HG02970 (cell line): ENCODE data around the gene YIPF7.

Source experiments
- ATAC-seq: cut with Tn5 transposase; IDR thresholded peaks from one replicate; pipeline ENCODE4 v1.9.1; 2021; ENCODE audit warnings: mild to moderate bottlenecking, moderate library complexity, moderate number of reproducible peaks; ENCODE audit not compliant: unreplicated experiment, low FRiP score

The YIPF7 gene

DNA sequence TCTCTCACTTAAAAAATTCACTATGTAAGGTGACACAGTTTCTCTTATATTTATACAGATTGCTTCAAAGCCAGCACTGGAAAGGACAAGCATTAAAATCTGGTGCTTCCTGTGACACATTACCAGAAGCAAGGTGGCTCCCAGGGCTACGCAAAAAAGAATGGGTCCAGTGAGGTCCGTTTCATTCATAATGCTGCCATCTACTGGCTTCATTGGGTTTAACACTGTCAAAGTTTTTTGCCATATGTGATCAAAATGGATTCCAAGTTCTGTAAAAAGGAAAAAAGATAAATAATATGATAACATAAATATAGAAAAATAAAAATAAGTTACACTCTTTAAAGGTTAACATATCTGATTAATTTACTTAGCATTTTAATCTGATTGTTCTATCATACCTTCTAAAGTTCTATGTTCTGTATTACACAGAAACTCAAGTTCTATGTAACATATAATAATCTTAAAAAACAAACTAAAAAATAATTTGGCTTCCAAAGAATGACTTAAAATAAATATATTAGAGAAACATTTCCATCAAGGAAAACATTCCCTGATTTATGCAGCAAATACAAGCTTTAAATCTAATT lies 22.1 kb downstream of the YIPF7 start:
- ATAC-seq: peak; percentile 88

DNA sequence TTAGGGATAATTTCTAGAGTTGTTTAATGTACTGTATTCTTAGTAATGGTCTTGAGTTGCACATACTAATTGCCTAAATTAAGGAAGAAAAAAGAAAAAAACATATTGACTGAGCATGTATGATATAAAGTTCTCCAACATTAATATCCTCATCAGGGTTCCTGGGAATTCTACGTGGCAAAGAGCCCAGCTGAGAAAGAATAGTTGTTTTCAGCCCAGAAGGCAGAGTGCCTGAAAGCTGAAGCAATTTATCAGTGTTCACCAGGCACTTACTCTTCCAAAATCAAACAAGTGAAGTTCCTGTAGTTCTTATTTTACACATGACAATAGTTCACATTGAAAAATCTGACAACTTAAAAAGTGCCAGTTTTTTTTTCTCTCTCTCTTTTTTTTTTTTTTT lies 27.7 kb downstream of the YIPF7 start:
- ATAC-seq: no peak

DNA sequence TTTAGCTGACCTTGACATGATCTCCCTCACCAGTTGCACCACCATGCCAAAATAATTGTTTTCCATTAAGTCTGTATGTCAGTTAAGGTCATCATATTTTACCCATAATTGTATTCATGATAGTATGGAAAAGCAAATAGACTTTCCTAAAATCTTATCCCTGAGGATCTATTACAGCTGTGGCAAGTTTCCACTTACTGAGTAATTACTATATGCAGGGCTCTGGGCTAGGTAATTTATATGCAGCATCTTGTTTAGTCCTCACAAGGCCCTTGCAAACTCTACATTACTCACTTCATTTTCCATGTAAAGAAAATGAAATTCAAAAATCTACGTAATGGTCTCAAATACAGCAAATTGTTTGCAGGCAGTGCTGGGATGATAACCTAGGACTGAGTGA lies 34.8 kb downstream of the YIPF7 start:
- no peak for ATAC-seq

DNA sequence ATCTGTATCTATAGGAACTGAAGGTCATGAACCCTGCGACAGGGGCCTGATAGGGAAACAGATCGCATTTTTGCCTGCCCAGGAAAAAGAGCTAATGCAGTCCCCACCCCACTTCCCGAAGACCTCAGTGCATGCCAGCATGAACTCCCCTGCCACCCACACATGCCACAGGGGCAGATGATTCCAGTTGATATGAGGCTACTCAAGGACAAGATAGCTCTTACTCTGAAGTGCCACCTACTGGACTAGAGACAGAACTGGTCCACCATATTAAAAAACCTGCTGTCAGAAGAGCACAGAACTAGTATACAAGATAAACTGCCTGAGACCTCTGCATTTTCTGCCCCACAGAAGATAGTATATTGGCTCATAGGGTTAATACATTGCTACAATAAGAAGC lies 68.0 kb downstream of the YIPF7 start:
- no peak for ATAC-seq

DNA sequence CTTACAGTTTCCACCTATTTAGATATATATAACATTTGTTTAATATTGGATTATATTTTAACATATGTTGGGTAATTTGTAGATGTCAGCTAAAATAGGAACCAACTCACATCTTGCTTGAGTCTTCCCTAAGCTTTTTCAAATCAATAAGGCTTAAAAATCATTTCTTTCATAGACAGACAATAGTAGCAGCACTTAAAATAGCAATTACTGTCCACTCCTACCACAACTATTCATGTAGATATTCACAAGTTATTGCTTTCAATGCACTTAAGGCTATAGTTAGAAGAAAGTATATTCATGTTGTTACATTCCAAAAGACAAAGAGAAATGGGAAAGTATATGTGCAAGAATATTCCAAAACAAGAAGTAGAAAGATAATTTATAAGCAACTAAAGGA lies 71.2 kb downstream of the YIPF7 start:
- ATAC-seq: no peak

DNA sequence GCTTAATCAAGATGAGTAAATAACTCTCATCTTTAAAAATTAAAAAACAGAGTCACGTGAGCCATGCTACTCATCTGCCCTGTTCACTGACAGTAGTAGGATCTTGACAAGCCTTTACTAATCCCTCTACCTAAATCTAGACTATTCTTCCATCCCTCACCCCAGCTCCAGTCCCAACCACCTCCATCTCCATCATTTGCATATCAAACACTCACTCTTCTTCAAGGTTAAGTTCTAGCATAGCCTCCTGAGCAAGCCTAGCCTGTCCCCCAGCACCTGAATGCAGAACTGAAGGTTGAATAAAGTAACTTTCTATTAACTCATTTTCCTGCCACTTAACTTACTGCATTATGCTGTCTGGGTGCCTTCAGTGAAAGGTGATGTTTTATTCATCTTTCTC lies 72.5 kb downstream of the YIPF7 start:
- no peak for ATAC-seq
